ENCODE data around the gene LRMDA.

GRCh38 chr10:75547391-75548298, 116.2 kb downstream of the LRMDA start:
- TF ChIP-seq POLR2A (IDR thresholded peaks at IDR 0.05; ENCODE audit: control extremely low read depth in 1 of 2, low read depth in 2 of 2, low read length in 2 of 2) (no peak), CTCF (IDR thresholded peaks at IDR 0.05; ENCODE audit: control extremely low read depth in 1 of 3, insufficient read depth in 1 of 3, low read depth in 1 of 3, low read length in 3 of 3) (no peak), TEAD4 (IDR thresholded peaks at IDR 0.05; ENCODE audit: low read depth, low read length) (no peak), EP300 (IDR thresholded peaks at IDR 0.05; ENCODE audit: borderline replicate concordance in 1 of 2, low read depth in 2 of 2, low read length in 2 of 2) (no peak), USF2 (IDR thresholded peaks at IDR 0.05; ENCODE audit: low read length) (no peak), TCF12 (IDR thresholded peaks at IDR 0.05; ENCODE audit: low read depth, low read length) (no peak), RFX5 (IDR thresholded peaks at IDR 0.05; ENCODE audit: borderline replicate concordance, low read depth, low read length) (no peak)
